Neural cell (in vitro differentiated cells): Measurements from ENCODE around the gene HIF3A. TPM values are rescaled to one million over a fixed set of nuclear protein-coding genes. Genes with fewer than 3 reads are reported as not detected.

Experiments
- H2AFZ ChIP-seq: fragments of 200-600, 300-800 bp; sonication (generic), shearing (Covaris generic); 2 replicates; pipeline ENCODE4 v1.6.0; 2014; ENCODE audit warnings: low read depth, mild to moderate bottlenecking, antibody characterized with exemption, low read length, moderate library complexity
- H3F3A ChIP-seq: fragments of 200-600 bp; shearing (Covaris generic); 2 replicates; pipeline ENCODE4 v1.6.1; 2016; ENCODE audit warnings: mild to moderate bottlenecking, moderate library complexity, mixed read lengths, antibody characterized with exemption, low read length; ENCODE audit not compliant: insufficient read depth, poor library complexity, severe bottlenecking
- H3K27ac ChIP-seq: fragments of 200-600, 300-800 bp; sonication (generic), shearing (Covaris generic); 2 replicates; pipeline ENCODE4 v1.5.1; 2014; ENCODE audit warnings: mild to moderate bottlenecking, low read length, moderate library complexity
- H3K27me3 ChIP-seq: fragments of 300-800, 200-600 bp; sonication (generic), shearing (Covaris generic); 2 replicates; pipeline ENCODE4 v1.6.0; 2014; ENCODE audit warnings: mild to moderate bottlenecking, low read depth, low read length, moderate library complexity; ENCODE audit not compliant: insufficient read depth
- H3K36me3 ChIP-seq: fragments of 300-800, 200-600 bp; sonication (generic), shearing (Covaris generic); 2 replicates; pipeline ENCODE4 v1.5.1; 2014; ENCODE audit warnings: mild to moderate bottlenecking, antibody characterized with exemption, low read length, moderate library complexity; ENCODE audit not compliant: insufficient read depth
- H3K4me2 ChIP-seq: fragments of 300-800, 200-600 bp; sonication (generic), shearing (Covaris generic); 2 replicates; pipeline ENCODE4 v1.6.0; 2014; ENCODE audit warnings: mild to moderate bottlenecking, low read length
- H3K4me3 ChIP-seq: fragments of 300-800, 200-600 bp; sonication (generic), shearing (Covaris generic); 2 replicates; pipeline ENCODE4 v1.5.1; 2014; ENCODE audit warnings: mild to moderate bottlenecking, low read length, moderate library complexity
- H3K79me2 ChIP-seq: fragments of 200-600 bp; shearing (Covaris generic); replicated peaks from 2 replicates; pipeline ENCODE4 v1.6.0; 2014; ENCODE audit warnings: mild to moderate bottlenecking, low read length, moderate library complexity; ENCODE audit not compliant: insufficient read depth
- H3K9ac ChIP-seq: fragments of 300-800, 200-600 bp; sonication (generic), shearing (Covaris generic); 2 replicates; pipeline ENCODE4 v1.6.1; 2016; ENCODE audit warnings: mild to moderate bottlenecking, low read length, mixed read lengths
- H3K9me2 ChIP-seq: fragments of 200-600 bp; shearing (Covaris generic); 2 replicates; pipeline ENCODE4 v1.6.1; 2016; ENCODE audit warnings: mild to moderate bottlenecking, low read length, mixed read lengths; ENCODE audit not compliant: insufficient read depth
- H3K9me3 ChIP-seq: fragments of 200-600, 300-800 bp; sonication (generic), shearing (Covaris generic); 2 replicates; pipeline ENCODE4 v1.6.1; 2016; ENCODE audit warnings: mild to moderate bottlenecking, mixed run types, low read length, moderate library complexity, mixed read lengths
- H4K20me1 ChIP-seq: fragments of 200-600 bp; shearing (Covaris generic); 2 replicates; pipeline ENCODE4 v1.6.1; 2016; ENCODE audit warnings: mild to moderate bottlenecking, mixed run types; ENCODE audit not compliant: insufficient read depth
- CTCF ChIP-seq: fragments of 450-650 bp; IDR thresholded peaks from 2 replicates; pipeline ENCODE4 v1.5.1; 2014; ENCODE audit warnings: antibody characterized with exemption, mild to moderate bottlenecking, moderate library complexity; ENCODE audit not compliant: poor library complexity, severe bottlenecking
- EP300 ChIP-seq: fragments of 450-650 bp; conservative IDR thresholded peaks from 2 replicates; pipeline ENCODE4 v1.6.1; 2014; ENCODE audit warnings: antibody characterized with exemption, mild to moderate bottlenecking, moderate library complexity; ENCODE audit not compliant: poor library complexity, severe bottlenecking
- EZH2 ChIP-seq: fragments of 200-600, 300-800 bp; shearing (Covaris generic), sonication (generic); IDR thresholded peaks from 2 replicates; pipeline ENCODE4 v1.6.1; 2014; ENCODE audit warnings: antibody characterized with exemption, low read length, borderline replicate concordance, mild to moderate bottlenecking; ENCODE audit not compliant: insufficient read depth, poor library complexity, severe bottlenecking
- MXI1 ChIP-seq: fragments of 450-650 bp; conservative IDR thresholded peaks from 2 replicates; pipeline ENCODE4 v1.6.1; 2014; ENCODE audit warnings: antibody characterized with exemption, mild to moderate bottlenecking; ENCODE audit not compliant: poor library complexity, severe bottlenecking
- POLR2AphosphoS5 ChIP-seq: IDR thresholded peaks from 2 replicates; pipeline ENCODE4 v1.6.1; 2012
- RAD21 ChIP-seq: fragments of 450-650 bp; conservative IDR thresholded peaks from 2 replicates; pipeline ENCODE4 v1.6.1; 2014; ENCODE audit warnings: antibody characterized with exemption, mild to moderate bottlenecking, moderate library complexity
- REST ChIP-seq: IDR thresholded peaks from 2 replicates; pipeline ENCODE4 v1.6.1; 2012; ENCODE audit warnings: borderline replicate concordance
- SMC3 ChIP-seq: fragments of 450-650 bp; conservative IDR thresholded peaks from 2 replicates; pipeline ENCODE4 v1.6.1; 2014; ENCODE audit warnings: antibody characterized with exemption, mild to moderate bottlenecking, moderate library complexity; ENCODE audit not compliant: poor library complexity
- TAF1 ChIP-seq: IDR thresholded peaks from 2 replicates; pipeline ENCODE4 v1.6.1; 2012; ENCODE audit warnings: low read depth
- polyA plus RNA-seq: library from polyadenylated mRNA; depleted of rRNA; stranded (reverse); fragments of >200 nt; gene quantifications from 2 replicates; pipeline ENCODE4 v1.2.3, GENCODE V29; 2014

The HIF3A gene
- polyA plus RNA-seq, 1 donor from 2014 or later = 2.0 TPM

GRCh38 chr19:46367426-46367825, 70.6 kb downstream of the HIF3A start:
- H3K36me3 ChIP-seq = peaks cover 6% of the 10 kb centered on the region
- no peaks in the 10 kb centered on the region for H3K9me2 ChIP-seq
- H2AFZ ChIP-seq = no peak overlapping the region
- no peak overlapping the region for H3K9ac ChIP-seq
- no peaks in the 10 kb centered on the region for H3K9me3 ChIP-seq
- no peak overlapping the region for H3K4me2 ChIP-seq
- no peaks in the 10 kb centered on the region for H3K27me3 ChIP-seq
- no peaks in the 10 kb centered on the region for H3K79me2 ChIP-seq
- no peak for TF ChIP-seq EZH2
- H3F3A ChIP-seq = no peaks in the 10 kb centered on the region
- H4K20me1 ChIP-seq = no peaks in the 10 kb centered on the region
- H3K27ac ChIP-seq = no peak overlapping the region
- no peak overlapping the region for H3K4me3 ChIP-seq

- no peak overlapping the region for H2AFZ ChIP-seq
- peaks cover 6% of the 10 kb centered on the region for H3K36me3 ChIP-seq
- H3K4me3 ChIP-seq = no peak overlapping the region
- no peaks in the 10 kb centered on the region for H4K20me1 ChIP-seq
- no peak overlapping the region for H3K27ac ChIP-seq
- no peak overlapping the region for H3K9ac ChIP-seq
- no peak overlapping the region for H3K4me2 ChIP-seq
- TF ChIP-seq POLR2AphosphoS5 (no peak), MXI1 (no peak), TAF1 (no peak), EZH2 (no peak), REST (no peak), EP300 (no peak), SMC3 (no peak), CTCF (no peak), RAD21 (no peak)
- H3F3A ChIP-seq = no peaks in the 10 kb centered on the region
- no peaks in the 10 kb centered on the region for H3K9me3 ChIP-seq
- no peaks in the 10 kb centered on the region for H3K27me3 ChIP-seq
- H3K9me2 ChIP-seq = no peaks in the 10 kb centered on the region
- H3K79me2 ChIP-seq = no peaks in the 10 kb centered on the region
These were observed 71.3 kb downstream of the HIF3A start for GRCh38 chr19:46368116-46368515.

- no peaks in the 10 kb centered on the region for H4K20me1 ChIP-seq
- no peak overlapping the region for H3K4me2 ChIP-seq
These were observed 73.0 kb downstream of the HIF3A start for GRCh38 chr19:46369817-46370216.

More at GRCh38 chr19:46369817-46370216, 73.0 kb downstream of the HIF3A start:
- H3F3A ChIP-seq = no peaks in the 10 kb centered on the region
- no peaks in the 10 kb centered on the region for H3K9me3 ChIP-seq
- TF ChIP-seq REST (no peak), CTCF (no peak), RAD21 (no peak), EZH2 (no peak), EP300 (no peak), SMC3 (no peak), POLR2AphosphoS5 (no peak), MXI1 (no peak), TAF1 (no peak)
- no peaks in the 10 kb centered on the region for H3K27me3 ChIP-seq
- H3K27ac ChIP-seq = no peak overlapping the region
- H3K36me3 ChIP-seq = peaks cover 6% of the 10 kb centered on the region
- H3K9me2 ChIP-seq = no peaks in the 10 kb centered on the region
- no peak overlapping the region for H3K4me3 ChIP-seq
- H3K79me2 ChIP-seq = no peaks in the 10 kb centered on the region
- H2AFZ ChIP-seq = no peak overlapping the region
- H3K9ac ChIP-seq = no peak overlapping the region
